CD4-positive, alpha-beta T cell treated with Interleukin-4 for 1 hour (primary cell): Measurements from ENCODE around the gene RCE1.

Experiments used
- DNase-seq, 2 donors: peaks; one replicate each; pipeline ENCODE4 v3.0.0-alpha.2; 2020 to 2022

The RCE1 gene

GRCh38 chr11:66845143-66845875 lies 2.1 kb downstream of the RCE1 start:
- DNase-seq = no peak

GRCh38 chr11:66845876-66846212 lies 2.6 kb downstream of the RCE1 start:
- no peak for DNase-seq

- DNase-seq = no peak
Measured at GRCh38 chr11:66846671-66847091, 3.4 kb downstream of the RCE1 start.

- no peak for DNase-seq
Measured at GRCh38 chr11:66847461-66848232, 4.4 kb downstream of the RCE1 start.

- DNase-seq = no peak
Measured at GRCh38 chr11:66848671-66849500, 5.6 kb downstream of the RCE1 start.

- DNase-seq = no peak
Measured at GRCh38 chr11:66849501-66850234, 6.4 kb downstream of the RCE1 start.

- DNase-seq = no peak
Measured at GRCh38 chr11:66850235-66850587, 7.0 kb downstream of the RCE1 start.

GRCh38 chr11:66850588-66851238 lies 7.5 kb downstream of the RCE1 start:
- no peak for DNase-seq

- no peak for DNase-seq
Measured at GRCh38 chr11:66851239-66851596, 8.0 kb downstream of the RCE1 start.

GRCh38 chr11:66851698-66852465 lies 8.6 kb downstream of the RCE1 start:
- DNase-seq = peak in 1 of 2 donors; percentile 29

GRCh38 chr11:66852466-66853241 lies 9.4 kb downstream of the RCE1 start:
- DNase-seq = no peak

- DNase-seq = no peak
Measured at GRCh38 chr11:66853242-66854229, 10.3 kb downstream of the RCE1 start.

GRCh38 chr11:66854231-66854661 lies 11.0 kb downstream of the RCE1 start:
- no peak for DNase-seq

GRCh38 chr11:66854729-66855211 lies 11.5 kb downstream of the RCE1 start:
- no peak for DNase-seq

GRCh38 chr11:66855574-66856495 lies 12.6 kb downstream of the RCE1 start:
- DNase-seq = peak; percentile 82 to 83

- DNase-seq = peak in 1 of 2 donors; percentile 64
Measured at GRCh38 chr11:66856496-66857233, 13.4 kb downstream of the RCE1 start, which contains the start of gene LRFN4. Gene LRFN4, plus strand, starts transcription at chr11:66857064. Its CDS starts 681 bp downstream, at chr11:66857745.

GRCh38 chr11:66857234-66857926 lies 14.1 kb downstream of the RCE1 start:
- no peak for DNase-seq
